Spleen (tissue), 7 donors: Measurements from ENCODE around the gene DHX38.

Source experiments
- POLR2A ChIP-seq, 3 donors: fragments of 450-650 bp; IDR thresholded peaks; one replicate each; pipeline ENCODE4 v1.5.1; 2017; ENCODE audit warnings: antibody characterized with exemption in 3 of 3, mild to moderate bottlenecking in 1 of 3
- POLR2AphosphoS5 ChIP-seq, 3 donors: sonication (generic); formaldehyde crosslinking; IDR thresholded peaks; one replicate each; pipeline ENCODE4 v1.5.1; 2017; ENCODE audit warnings: antibody characterized with exemption in 3 of 3
- TF ChIP-seq, protein P1 (sequence below), 11 experiments: fragments of 200-600 bp in 7 of 11; fragments of 450-650 bp in 4 of 11; sonication (generic) in 4 of 11; IDR thresholded peaks in 8 of 11; conservative IDR thresholded peaks in 3 of 11; 1 replicate in 7 of 11; 2 replicates in 4 of 11; pipeline versions ENCODE4 v1.4.0 to v1.8.0; 2016 to 2021; ENCODE audit warnings: antibody characterized with exemption in 11 of 11, inconsistent platforms in 4 of 11, mild to moderate bottlenecking in 1 of 11
- donor health status: DM: no; HTN: no; CAD: no; lungs with moderate emphysema.
- donor health status: DM: no; HTN: no; CAD: no.
- donor health status: DM: no; HTN: no; CAD: no.

DNA sequence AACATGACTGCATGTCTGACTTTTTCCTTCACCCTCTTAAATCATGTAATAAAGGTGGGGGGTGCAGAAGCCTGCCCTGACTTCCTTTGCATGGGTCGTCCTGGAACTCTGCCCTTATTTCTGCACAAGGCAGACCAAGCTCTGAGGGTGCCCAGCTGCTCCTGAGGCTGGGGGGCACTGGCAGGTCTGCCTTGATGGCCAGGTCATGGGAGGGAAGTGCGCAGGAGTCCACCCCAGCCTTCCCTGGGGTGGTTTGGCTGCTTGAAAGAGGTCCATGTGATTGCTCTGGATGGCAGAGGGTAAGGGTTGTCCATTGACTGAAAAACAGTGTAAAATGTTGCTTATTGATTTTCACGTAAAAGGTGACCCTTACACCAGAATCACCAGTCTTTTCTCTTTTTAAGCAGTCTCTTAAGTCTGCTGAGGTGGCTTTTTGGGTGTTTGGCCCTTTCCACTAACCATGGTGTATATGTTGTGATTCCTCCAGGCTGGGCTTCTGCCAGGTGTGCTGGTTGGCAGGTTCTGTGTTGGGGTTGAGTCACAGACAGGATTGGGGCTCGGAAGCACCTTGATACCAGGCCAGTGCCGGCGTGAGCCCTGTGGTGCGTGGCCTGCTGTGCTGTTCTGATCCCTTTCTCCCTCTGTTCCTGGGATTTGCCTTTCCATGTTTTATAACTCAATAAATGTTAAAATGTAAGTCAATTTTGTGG is 19.4 kb downstream of the DHX38 start:
- TF ChIP-seq POLR2A (IDR thresholded peaks at IDR 0.05): no peak
- TF ChIP-seq, protein P1, sequence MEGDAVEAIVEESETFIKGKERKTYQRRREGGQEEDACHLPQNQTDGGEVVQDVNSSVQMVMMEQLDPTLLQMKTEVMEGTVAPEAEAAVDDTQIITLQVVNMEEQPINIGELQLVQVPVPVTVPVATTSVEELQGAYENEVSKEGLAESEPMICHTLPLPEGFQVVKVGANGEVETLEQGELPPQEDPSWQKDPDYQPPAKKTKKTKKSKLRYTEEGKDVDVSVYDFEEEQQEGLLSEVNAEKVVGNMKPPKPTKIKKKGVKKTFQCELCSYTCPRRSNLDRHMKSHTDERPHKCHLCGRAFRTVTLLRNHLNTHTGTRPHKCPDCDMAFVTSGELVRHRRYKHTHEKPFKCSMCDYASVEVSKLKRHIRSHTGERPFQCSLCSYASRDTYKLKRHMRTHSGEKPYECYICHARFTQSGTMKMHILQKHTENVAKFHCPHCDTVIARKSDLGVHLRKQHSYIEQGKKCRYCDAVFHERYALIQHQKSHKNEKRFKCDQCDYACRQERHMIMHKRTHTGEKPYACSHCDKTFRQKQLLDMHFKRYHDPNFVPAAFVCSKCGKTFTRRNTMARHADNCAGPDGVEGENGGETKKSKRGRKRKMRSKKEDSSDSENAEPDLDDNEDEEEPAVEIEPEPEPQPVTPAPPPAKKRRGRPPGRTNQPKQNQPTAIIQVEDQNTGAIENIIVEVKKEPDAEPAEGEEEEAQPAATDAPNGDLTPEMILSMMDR (IDR thresholded peaks at IDR 0.05 in 8 of 11, conservative IDR thresholded peaks at IDR 0.05 in 3 of 11): no peak
- TF ChIP-seq POLR2AphosphoS5 (IDR thresholded peaks at IDR 0.05): no peak
